RWPE1 (cell line): ENCODE measurements around the gene CLASP1.

ENCODE experiments used
- CTCF ChIA-PET: fragments of 350-600 bp; sonication (Branson Sonifier 250); formaldehyde crosslinking; extraction: SDS; loops from one replicate; lab custom pipeline; 2021; lab: Yijun Ruan, JAX
- POLR2A ChIA-PET: fragments of 400-600 bp; formaldehyde crosslinking; extraction: SDS; loops from one replicate; lab custom pipeline; 2020; ENCODE audit warnings: antibody characterized with exemption; ENCODE audit not compliant: low non-redundant PET; lab: Yijun Ruan, JAX
- DNase-seq: peaks from one replicate; pipeline ENCODE4 v3.0.0; 2012; ENCODE audit warnings: low spot score
- H3K27ac ChIP-seq: fragments of 450-650 bp; 2 replicates; pipeline ENCODE4 v1.5.1; 2017
- CTCF ChIP-seq: fragments of 450-650 bp; conservative IDR thresholded peaks from 2 replicates; pipeline ENCODE4 v1.5.1; 2017; ENCODE audit warnings: low read depth, mild to moderate bottlenecking

CLASP1 gene

DNA sequence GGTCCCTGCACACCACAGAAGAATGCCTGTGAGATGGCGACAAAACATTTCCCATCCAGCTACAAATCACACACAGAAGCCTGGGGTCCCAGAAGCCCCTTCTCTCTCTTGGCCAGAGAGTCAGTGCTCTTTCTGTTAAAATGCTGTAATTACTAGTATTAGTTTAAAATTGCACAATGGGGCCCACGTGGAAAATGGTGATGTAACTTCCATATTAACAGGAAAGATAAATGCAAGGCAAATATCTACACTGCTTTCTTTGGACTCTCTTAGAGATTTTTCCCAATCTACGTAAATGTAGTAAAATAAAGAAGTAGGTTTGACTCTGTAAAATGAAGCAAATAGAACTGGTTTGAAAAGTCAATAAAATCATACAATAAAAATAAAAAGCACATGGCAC lies 250.4 kb downstream of the CLASP1 start:
- ChIA-PET POLR2A (no interaction called here), CTCF (no interaction called here)
- no peak overlapping the region for H3K27ac ChIP-seq
- TF ChIP-seq CTCF = no peak
- DNase-seq = no peak

GRCh38 chr2:121390082-121390692 lies 259.1 kb downstream of the CLASP1 start:
- POLR2A ChIA-PET = no interaction called here
- no peak overlapping the region for H3K27ac ChIP-seq
- CTCF ChIA-PET = interaction anchor here (0.5 kb wide), 1 partner anchor 116 kb away, joined by 3 read pairs; no protein-coding TSS in a partner anchor
- no peak for DNase-seq
- no peak for TF ChIP-seq CTCF

- TF ChIP-seq CTCF = no peak
- POLR2A ChIA-PET = no interaction called here
- no peak for DNase-seq
- no peak overlapping the region for H3K27ac ChIP-seq
- CTCF ChIA-PET = no interaction called here
Measured at GRCh38 chr2:121388371-121388770, 260.9 kb downstream of the CLASP1 start.

DNA sequence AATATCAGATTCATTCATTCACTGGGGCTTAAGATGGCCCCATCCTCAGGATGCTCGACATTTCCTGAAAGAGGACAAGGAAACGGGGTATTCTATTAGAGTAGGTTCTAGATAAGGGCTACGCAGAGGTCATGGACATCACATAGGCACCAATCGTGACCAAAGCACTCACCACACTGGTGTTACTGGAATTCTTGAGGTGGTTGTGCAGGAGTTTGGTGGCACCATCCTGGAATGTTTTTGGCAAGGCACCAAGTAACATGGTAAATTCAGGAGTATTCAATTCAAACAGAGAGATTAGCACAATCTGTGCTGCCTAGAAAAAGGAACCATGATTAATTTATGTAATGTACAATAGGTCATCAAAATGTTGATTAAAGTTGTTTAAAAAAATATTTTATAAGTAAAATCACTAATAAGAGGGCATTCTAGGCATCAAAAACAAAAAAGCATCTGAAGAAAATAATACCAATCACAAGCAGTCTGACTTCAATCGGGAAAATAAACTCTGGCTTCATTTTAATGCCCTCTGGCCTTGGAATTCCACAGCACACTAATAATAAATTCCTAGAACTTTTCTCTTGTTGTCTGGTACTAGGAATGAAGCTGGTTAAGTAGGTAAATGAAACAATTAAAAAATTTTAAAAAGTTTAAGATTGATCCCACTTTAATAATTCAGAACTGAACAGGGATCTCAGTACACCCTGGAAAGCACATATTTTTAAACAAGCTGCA lies 261.5 kb downstream of the CLASP1 start:
- H3K27ac ChIP-seq = no peak overlapping the region
- no peak for TF ChIP-seq CTCF
- POLR2A ChIA-PET = no interaction called here
- DNase-seq = no peak
- CTCF ChIA-PET = no interaction called here

DNA sequence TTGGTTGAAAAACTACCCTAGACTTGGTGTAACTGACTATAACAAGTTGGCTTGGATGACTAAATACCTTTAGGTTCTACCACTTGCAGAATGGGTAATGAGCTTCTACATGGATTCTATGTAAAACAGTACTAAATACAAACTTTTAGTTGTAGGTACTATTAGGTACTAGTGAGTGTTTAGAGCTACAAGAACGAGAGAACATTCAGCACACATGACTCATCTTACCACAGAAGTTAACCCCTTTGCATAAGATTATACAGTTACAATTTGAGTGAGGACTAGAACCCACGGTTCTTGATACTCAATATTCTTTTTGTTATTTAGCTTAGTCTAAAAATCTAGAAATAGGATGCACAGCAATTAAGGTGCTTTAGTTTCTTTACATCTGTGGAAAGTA lies 262.6 kb downstream of the CLASP1 start:
- H3K27ac ChIP-seq = no peak overlapping the region
- ChIA-PET CTCF (no interaction called here), POLR2A (interaction anchor here (0.6 kb wide), 1 partner anchor 22 kb away, joined by 3 read pairs; no protein-coding TSS in a partner anchor)
- DNase-seq = peak; percentile 29
- TF ChIP-seq CTCF = no peak

DNA sequence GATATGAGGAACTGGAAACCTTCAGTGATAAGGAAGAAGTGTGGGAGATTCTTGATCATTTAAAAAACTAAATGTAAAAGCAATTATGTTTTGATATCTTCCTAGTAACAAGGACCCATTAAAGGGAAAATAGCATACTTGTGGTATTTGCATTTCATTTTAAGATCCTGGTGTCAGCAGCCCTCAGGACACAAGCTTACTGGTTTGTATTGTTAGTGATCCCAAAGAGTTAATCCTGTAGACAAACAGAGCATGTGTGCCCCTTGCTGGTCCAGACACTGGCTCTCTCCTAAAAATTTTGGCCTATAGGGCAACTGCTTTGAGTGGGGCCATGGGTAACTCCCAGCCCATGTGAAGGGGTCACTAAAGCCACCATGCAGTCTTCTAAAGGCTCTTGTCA lies 263.2 kb downstream of the CLASP1 start:
- ChIA-PET CTCF (no interaction called here), POLR2A (interaction anchor here (0.6 kb wide), 1 partner anchor 21 kb away, joined by 3 read pairs; no protein-coding TSS in a partner anchor)
- H3K27ac ChIP-seq = no peak overlapping the region
- no peak for TF ChIP-seq CTCF
- DNase-seq = no peak
